Psoas muscle (tissue), 8 donors: Measurements from ENCODE around the gene TRPM3. TPM values are rescaled to one million over a fixed set of nuclear protein-coding genes. Genes with fewer than 3 reads are reported as not detected.

Experiments used
- ATAC-seq, 4 donors: fragments of 200-7000 bp; cut with Tn5 transposase; one replicate each; pipeline ENCODE4 v1.9.1; 2020; ENCODE audit warnings: moderate library complexity in 3 of 4, mild to moderate bottlenecking in 2 of 4
- DNase-seq, 2 donors: peaks; one replicate each; pipeline ENCODE4 v3.0.0-alpha.2; 2020
- H3K27ac ChIP-seq: fragments of 200-600 bp; one replicate; pipeline ENCODE4 v1.8.0; 2022
- H3K27me3 ChIP-seq, 3 donors: fragments of 200-600 bp in 1 of 3; one replicate each; pipeline versions ENCODE4 v1.6.1 to v1.8.0; 2013 to 2022; ENCODE audit warnings: low read length in 2 of 3, mild to moderate bottlenecking in 2 of 3, moderate library complexity in 1 of 3; ENCODE audit not compliant: insufficient read depth in 3 of 3
- H3K36me3 ChIP-seq, 2 donors: fragments of 200-600 bp in 1 of 2; one replicate each; pipeline versions ENCODE4 v1.6.1 to v1.8.0; 2013 to 2022; ENCODE audit warnings: low read depth in 1 of 2, mild to moderate bottlenecking in 1 of 2, moderate library complexity in 1 of 2; ENCODE audit not compliant: insufficient read depth in 1 of 2
- H3K4me1 ChIP-seq: fragments of 200-600 bp; one replicate; pipeline ENCODE4 v1.8.0; 2022
- H3K4me3 ChIP-seq: fragments of 200-600 bp; one replicate; pipeline ENCODE4 v1.8.0; 2022; ENCODE audit warnings: mild to moderate bottlenecking
- H3K9me3 ChIP-seq: fragments of 200-600 bp; one replicate; pipeline ENCODE4 v1.8.0; 2022
- WGBS, 3 donors: extraction: QIAGEN DNeasy Blood & Tissue Kit; methylation state at CpG; one replicate each; pipeline versions ENCODE4 v1.1.6 to v1.1.7; 2013; 5-methylcytosine and 5-hydroxymethylcytosine counted together
- intact Hi-C, 2 donors: fragments of 100-400 bp; cut with DNase I; formaldehyde crosslinking; loops; one replicate each; pipeline versions ENCODE4 v1.11.0 to v1.14.2; 2022
- polyA plus RNA-seq, 3 donors: library from polyadenylated mRNA; stranded (reverse); fragments of 200-250 nt; gene quantifications; one replicate each; pipeline ENCODE4 v1.2.3, GENCODE V29; 2013
- total RNA-seq, 4 donors: library from RNA; stranded (reverse); fragmentation: NEBNext Ultra II Directional in 2 of 4; extraction: Animal tissue kit (Norgen Biotek cat#: 25700) in 2 of 4; gene quantifications; one replicate each; pipeline versions ENCODE4 v1.2.1 to v1.2.4, GENCODE V29; 2021 to 2023
- TF ChIP-seq, protein P1 (sequence below): fragments of 200-600 bp; IDR thresholded peaks from one replicate; pipeline ENCODE4 v1.8.0; 2022; ENCODE audit warnings: antibody characterized with exemption
- donor health status: healthy with polysubstance abuse.
- donor health status: DM: no; HTN: no; CAD: no; lungs with moderate emphysema.
- donor health status: Bipolar disorder and iron deficiency.
- donor health status: healthy.
- donor health status: DM: yes; HTN: yes; CAD: no.
- donor health status: DM: no; HTN: no; CAD: no.
- donor health status: DM: no; HTN: no; CAD: no.
- donor health status: DM: yes; HTN: yes; CAD: no.

Gene TRPM3
- total and polyA plus RNA-seq, 7 donors = 0.01 to 0.16 (median 0.06) TPM; not detected in 3

GRCh38 chr9:70595211-70595610 lies 526.2 kb downstream of the TRPM3 start:
- H3K36me3 ChIP-seq = no peaks in the 10 kb centered on the region
- no peak overlapping the region for H3K27ac ChIP-seq
- DNase-seq (no peak), ATAC-seq (peak in 3 of 4 donors; percentile 41 to 54 (median 44))
- peaks cover 16% of the 10 kb centered on the region for H3K4me1 ChIP-seq
- intact Hi-C loops = no loop called here
- H3K4me3 ChIP-seq = no peak overlapping the region
- no peaks in the 10 kb centered on the region for H3K9me3 ChIP-seq
- H3K27me3 ChIP-seq = no peaks in the 10 kb centered on the region
- TF ChIP-seq, protein P1, sequence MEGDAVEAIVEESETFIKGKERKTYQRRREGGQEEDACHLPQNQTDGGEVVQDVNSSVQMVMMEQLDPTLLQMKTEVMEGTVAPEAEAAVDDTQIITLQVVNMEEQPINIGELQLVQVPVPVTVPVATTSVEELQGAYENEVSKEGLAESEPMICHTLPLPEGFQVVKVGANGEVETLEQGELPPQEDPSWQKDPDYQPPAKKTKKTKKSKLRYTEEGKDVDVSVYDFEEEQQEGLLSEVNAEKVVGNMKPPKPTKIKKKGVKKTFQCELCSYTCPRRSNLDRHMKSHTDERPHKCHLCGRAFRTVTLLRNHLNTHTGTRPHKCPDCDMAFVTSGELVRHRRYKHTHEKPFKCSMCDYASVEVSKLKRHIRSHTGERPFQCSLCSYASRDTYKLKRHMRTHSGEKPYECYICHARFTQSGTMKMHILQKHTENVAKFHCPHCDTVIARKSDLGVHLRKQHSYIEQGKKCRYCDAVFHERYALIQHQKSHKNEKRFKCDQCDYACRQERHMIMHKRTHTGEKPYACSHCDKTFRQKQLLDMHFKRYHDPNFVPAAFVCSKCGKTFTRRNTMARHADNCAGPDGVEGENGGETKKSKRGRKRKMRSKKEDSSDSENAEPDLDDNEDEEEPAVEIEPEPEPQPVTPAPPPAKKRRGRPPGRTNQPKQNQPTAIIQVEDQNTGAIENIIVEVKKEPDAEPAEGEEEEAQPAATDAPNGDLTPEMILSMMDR = no peak
- WGBS, 3 donors = 51 to 66% (median 52%) methylated on average over 4 of the region's 4 CpGs

DNA sequence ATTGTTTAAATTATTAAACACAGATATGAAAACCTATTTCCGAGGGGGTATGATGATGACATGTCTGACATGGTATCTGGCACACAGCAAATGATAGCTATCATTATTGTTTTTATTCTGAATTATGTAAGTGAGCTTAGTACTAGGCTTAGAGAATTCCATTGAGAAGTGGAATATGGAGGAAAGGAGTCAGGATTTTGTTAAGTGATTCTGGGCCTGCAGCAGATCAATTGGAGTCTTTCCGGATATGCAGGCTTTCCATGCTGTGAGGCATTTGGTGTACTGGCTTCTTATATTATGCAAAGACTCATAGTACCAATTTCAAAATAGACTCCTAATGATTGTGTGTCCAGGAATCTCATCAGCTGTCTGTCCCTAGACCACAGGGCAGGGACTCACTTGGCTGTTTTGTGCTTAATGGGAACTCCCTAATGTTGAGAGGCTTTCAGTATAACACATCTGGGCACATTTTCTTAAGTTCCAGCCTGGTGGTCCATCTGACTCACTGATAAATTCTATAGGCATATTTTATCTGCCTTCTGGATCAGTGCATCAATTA lies 527.0 kb downstream of the TRPM3 start:
- Histone ChIP-seq H3K27me3 (no peaks in the 10 kb centered on the region), H3K9me3 (no peaks in the 10 kb centered on the region), H3K4me3 (no peak overlapping the region), H3K4me1 (peaks cover 16% of the 10 kb centered on the region), H3K27ac (no peak overlapping the region), H3K36me3 (no peaks in the 10 kb centered on the region)
- DNase-seq (no peak), ATAC-seq (peak; percentile 81 to 92 (median 90))
- TF ChIP-seq, protein P1 = no peak
- 78 to 91% (median 80%) methylated on average over 2 of the region's 2 CpGs for WGBS, 3 donors
- intact Hi-C loops = no loop called here

- no peak for DNase-seq
- H3K27me3 ChIP-seq = no peaks in the 10 kb centered on the region
- intact Hi-C loops = no loop called here
- TF ChIP-seq, protein P1 = no peak
- peaks cover 23% of the 10 kb centered on the region for H3K4me1 ChIP-seq
- no peak for ATAC-seq
- H3K27ac ChIP-seq = no peak overlapping the region
- H3K36me3 ChIP-seq = no peaks in the 10 kb centered on the region
- H3K4me3 ChIP-seq = no peak overlapping the region
- no peaks in the 10 kb centered on the region for H3K9me3 ChIP-seq
Measured at GRCh38 chr9:70593241-70593640, 528.2 kb downstream of the TRPM3 start.

DNA sequence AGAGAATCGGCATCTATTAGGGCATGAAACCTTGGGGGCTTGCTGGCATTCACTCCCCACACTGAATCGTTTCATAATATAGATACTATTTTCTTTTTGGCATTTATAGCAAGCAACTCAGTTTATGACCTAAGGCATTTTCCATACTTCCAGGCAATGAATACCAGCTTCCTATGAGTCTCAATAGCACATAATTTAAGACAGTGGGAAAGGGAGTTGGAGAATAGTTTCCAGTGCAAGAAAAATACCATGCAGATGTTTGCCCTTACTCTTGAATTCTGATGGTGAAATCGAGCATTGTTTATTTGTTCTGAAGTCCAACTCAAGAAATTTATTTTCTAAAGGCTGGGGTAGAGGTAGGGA lies 531.1 kb downstream of the TRPM3 start:
- intact Hi-C loops = no loop called here
- ATAC-seq (no peak), DNase-seq (no peak)
- H3K27me3 ChIP-seq = no peaks in the 10 kb centered on the region
- peak overlapping the region; percentile 69 for H3K27ac ChIP-seq
- H3K9me3 ChIP-seq = no peaks in the 10 kb centered on the region
- H3K4me3 ChIP-seq = no peak overlapping the region
- TF ChIP-seq, protein P1 = no peak
- peaks cover 43% of the 10 kb centered on the region for H3K4me1 ChIP-seq
- no peaks in the 10 kb centered on the region for H3K36me3 ChIP-seq
- WGBS, 3 donors = 64 to 69% (median 67%) methylated on average over 3 of the region's 3 CpGs
